IPS-NIHi7 (cell line): ENCODE results near the gene PLAGL2.
"Not testable (repeated sequence)": the region's sequence is repeated elsewhere in the genome, so short reads cannot be mapped to it uniquely, and the experiment has no call there.

ENCODE experiments used
- DNase-seq: peaks from one replicate; pipeline ENCODE4 v3.0.0; 2012; ENCODE audit warnings: mixed read lengths; ENCODE audit errors: extremely low spot score

The PLAGL2 gene

DNA sequence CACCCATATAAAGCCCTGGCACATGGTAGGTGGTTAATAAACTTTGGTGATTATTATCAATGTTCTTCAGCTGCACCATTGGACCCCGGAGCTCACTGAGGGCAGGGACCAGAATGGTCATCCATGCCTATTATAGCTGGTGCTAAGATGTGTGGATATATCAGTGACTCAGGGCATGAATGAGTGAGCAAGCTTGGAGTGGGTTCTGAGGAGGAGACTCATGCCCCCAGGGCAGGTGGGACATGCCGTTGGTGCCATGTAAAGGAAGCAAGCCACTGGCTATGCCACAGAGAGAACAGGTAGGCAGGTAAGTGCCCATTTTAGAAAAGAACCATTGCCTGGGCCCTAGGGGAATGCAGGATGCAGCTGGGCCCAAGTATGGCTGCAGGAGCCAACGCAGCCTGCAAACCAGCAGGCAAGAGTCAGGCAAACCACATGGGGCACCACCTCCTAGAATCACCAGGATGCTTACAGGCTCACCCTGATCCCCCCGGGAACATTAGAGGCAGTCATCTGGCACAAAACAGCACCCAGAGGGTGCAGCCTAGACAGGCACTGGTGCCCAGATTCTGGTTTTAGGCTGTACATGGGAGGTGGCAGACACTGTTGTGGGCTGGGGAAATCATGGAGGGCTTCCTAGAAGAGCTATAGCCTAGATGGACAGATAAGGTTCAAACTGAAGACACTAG is 23.5 kb downstream of the PLAGL2 start:
- DNase-seq = no peak

DNA sequence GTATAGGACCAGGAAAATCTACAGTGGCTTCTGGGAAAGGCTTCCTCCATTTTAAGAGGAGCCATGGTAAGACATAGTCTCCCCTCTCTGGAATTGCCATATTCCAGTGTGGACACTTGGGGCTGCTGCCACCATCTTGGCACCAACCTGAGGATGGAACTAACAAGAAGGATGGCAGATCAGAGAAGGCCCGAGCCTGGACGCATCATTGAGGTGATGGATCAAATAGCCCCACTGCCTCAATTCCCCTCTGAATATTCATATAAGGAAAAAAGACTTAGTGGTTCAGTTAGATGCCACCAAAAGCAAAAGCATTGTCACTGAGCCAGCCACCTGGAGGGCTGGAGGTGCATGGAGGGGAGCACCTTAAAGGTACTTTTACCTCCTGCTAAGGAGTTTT is 25.9 kb downstream of the PLAGL2 start:
- no peak for DNase-seq

DNA sequence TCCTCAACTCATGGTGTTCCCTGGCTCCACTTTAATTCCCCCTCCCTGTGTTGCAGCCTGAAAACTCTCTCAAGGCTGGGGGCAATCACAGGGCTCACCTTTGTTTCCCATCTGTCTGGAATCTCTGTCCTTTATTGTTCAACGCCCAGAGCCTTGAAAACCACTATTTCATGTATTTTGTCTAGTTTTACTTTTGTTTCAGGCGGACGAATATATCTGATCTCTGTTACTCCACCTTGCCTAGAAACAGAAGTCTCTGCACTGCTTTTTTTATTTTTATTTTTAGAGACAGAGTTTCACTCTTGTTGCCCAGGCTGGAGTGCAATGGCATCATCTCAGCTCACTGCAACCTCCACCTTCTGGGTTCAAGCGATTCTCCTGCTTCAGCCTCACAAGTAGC is 27.6 kb downstream of the PLAGL2 start:
- no peak for DNase-seq

DNA sequence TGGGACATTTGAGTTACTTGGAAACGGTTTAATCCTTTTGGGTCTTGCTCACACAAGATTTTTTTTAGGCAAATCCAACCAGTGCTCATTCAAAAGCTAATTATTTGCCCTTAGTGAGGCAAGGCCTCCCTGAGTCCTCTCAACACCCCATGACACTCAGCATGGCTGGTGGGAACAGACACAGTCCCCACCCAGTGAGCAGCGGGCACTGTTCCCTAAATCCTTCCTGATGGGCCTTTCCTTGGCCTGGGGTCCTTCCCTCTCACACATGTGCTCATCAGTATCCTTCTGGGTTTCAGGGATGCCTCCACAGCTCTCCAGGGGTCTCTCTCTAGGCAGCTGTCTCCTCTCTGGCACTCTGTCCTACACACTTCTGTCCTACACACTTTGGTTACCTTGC is 28.0 kb downstream of the PLAGL2 start:
- no peak for DNase-seq

DNA sequence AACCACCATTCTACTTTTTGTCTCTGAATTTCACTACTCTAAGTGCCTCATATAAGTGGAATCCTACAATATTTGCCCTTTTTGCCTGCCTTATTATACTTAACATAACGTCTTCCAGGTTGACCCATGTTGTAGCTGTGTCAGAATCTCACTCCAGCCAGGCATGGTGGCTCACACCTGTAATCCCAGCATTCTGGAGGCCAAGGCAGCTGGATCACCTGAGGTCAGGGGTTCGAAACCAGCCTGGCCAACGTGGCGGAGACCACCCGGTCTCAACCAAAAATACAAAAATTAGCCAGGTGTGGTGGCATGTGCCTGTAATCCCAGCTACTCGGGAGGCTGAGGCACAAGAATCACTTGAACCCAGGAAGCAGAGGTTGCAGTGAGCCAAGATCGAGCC is 29.8 kb downstream of the PLAGL2 start:
- DNase-seq = not testable (repeated sequence)

DNA sequence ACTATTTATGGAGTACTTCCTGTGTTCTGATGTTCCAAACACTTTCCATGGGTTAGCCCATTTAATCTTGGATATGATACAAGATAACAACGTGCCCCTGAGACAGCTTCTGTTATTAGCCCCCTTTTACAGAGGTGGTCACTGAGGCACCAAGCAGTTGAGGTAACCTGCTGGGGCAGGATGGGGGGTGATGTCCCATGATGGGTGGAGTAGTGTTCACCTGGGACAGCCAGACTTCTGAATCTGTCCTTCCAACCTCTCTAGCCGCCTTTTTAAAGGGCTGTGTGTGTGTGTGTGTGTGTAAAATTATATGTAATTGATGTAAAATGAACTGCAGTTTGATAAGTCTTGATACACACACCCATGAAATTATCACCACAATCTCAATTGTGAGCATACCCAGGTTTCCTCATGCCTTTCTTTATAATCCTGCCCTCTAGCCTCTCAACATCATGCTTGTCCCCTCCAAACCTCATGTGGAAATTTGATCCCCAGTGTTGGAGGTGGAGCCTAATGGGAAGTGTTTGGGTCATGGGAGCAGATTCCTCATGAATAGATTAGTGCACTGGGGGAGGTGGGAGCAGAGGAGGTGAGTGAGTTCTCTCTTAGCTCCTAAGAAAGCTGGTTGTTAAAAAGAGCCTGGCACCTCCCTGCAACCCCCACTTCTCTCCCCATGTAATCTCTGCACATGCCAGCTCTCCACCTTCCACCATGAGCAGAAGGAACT is 39.2 kb downstream of the PLAGL2 start:
- DNase-seq = peak; percentile 42

DNA sequence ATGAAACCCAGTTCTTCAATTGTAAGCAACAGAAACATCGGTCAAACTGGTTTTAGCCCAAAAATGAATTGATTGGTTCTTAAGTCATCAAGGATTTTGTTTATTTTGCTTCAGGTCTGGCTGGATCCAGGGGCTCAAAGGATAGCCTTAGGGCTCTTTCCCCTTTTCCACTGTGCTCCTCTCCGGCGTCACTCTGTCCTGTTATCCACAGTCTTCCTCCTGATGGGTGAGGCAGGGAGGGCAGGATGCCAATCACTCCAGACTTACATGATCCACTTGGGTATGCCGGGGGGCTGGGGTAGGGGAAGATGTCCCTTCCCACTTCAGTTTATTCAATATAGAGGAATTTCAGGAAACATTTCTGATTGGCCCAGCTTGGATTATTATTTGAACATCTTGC is 40.0 kb downstream of the PLAGL2 start:
- no peak for DNase-seq

DNA sequence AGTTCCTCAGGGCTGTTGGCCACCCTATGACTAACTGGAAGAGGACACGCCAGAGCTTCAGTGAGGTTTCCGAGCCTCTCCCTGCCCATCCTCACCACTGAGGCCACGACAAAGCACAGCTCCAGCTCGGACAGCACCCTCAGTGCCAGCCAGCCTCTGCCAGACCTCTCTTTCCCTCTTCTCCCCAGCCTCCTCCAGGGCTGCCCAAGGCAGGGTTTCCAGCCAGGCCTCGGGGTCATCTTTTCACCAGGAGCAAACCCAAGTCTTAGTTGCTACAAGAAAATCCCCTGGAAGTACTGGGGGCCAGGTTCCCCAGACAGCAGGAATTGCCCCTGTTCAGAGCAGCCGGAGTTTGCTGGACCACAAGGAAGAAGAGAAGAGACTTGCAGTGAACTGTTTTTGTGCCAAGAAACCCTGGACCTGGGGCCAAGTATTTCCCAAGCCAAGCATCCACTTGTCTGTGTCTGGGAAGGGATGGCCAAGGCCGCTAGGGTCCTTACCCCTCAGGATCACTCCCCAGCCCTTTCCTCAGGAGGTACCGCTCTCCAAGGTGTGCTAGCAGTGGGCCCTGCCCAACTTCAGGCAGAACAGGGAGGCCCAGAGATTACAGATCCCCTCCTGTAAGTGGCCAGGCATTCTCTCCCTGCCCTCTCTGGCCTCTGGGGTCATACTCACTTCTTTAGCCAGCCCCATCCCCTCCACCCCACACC is 41.6 kb downstream of the PLAGL2 start:
- DNase-seq = no peak

DNA sequence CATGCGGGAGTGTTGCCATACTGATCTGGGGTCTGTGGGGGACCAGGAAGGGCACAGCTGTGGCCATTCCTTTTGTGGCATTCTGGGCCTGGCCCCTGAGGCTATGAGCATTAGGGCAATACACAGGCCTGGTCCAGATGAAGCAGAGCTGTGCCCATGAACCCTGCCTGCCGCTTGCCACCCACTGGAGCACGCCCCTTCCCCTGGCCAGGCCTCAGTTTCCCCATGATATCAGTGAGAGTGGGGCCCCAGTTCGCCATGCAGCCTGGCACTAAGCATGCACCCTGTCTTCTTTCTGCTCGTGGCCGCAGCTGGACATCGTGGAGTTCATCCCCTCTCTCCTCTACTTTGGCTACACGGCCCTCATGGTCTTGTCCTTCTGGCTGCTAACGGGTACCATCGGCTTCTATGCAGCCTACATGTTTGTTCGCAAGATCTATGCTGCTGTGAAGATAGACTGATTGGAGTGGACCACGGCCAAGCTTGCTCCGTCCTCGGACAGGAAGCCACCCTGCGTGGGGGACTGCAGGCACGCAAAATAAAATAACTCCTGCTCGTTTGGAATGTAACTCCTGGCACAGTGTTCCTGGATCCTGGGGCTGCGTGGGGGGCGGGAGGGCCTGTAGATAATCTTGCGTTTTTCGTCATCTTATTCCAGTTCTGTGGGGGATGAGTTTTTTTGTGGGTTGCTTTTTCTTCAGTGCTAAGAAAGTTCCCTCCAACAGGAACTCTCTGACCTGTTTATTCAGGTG is 42.4 kb downstream of the PLAGL2 start:
- no peak for DNase-seq

DNA sequence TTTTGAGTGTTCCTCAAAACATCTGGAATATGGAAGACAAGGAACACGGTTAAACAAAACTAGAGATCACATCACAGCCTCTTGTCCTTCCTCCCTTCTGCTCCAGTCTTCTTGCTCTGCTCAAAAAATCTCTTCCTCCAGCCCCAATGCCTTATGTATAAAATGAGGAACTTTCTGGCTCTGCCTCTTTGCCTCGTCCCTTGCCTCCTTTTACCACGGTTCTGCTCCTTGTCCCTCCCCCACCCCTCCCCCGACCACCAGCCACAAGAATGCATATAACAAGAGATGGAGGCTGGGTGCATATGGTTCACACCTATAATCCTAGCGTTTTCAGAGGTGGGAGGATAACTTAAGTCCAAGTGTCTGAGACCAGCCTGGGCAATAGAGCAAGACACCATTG is 43.6 kb downstream of the PLAGL2 start:
- no peak for DNase-seq

DNA sequence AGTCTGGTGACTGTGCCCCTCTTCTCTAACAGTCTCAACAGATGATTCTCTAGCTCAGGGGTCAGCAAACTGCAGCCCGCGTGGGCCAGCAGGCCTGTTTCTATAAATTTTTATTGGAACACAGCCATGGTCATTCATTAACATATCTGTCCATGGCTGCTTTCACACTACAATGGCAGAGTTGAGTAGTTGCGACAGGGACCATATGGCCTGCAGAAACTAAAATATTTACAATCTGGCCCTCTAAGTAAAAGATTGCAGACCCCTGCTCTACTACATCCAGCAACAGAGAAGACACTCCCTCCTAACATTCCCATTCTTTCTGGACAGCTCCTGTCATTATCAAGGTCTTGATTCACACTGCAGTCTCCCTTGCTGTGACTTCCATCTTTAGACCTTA is 45.2 kb downstream of the PLAGL2 start:
- no peak for DNase-seq

DNA sequence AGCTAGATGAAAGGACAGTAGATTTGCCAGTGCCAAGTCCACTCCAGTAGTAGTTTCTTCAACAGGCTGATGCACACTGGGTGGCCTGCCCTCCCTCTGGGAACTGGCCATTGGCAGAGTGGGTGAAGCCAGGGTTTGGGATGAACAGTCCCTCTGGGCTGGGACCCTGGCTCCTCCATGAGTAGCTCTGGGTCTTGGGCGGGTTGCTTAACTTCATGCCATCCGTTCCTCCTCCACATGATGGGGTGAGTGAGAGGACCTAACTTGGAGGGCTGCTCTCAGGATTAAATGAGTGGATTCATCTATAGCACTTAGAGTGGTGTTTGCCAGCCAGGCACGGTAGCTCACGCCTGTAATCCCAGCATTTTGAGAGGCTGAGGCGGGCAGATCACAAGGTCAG is 47.2 kb downstream of the PLAGL2 start:
- no peak for DNase-seq

DNA sequence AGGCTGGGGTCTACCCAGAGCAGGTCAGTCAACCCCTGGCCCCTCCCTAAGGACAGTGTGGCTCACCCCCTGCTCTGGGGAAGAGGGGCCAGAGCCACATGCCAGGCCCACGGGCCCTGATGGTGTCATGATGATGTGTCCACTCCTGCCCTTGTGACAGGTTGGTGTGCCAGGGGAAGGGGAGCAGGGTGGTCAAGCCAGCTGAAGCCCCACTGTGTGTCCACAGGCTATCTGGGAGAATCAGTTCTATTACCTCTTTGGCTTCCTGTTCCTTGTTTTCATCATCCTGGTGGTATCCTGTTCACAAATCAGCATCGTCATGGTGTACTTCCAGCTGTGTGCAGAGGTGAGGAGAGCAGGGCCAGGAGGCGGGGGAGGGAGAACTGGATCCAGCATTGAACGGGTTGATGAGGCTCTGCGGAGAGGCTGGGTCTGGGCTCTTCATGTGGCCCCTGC is 47.7 kb downstream of the PLAGL2 start:
- DNase-seq = no peak

DNA sequence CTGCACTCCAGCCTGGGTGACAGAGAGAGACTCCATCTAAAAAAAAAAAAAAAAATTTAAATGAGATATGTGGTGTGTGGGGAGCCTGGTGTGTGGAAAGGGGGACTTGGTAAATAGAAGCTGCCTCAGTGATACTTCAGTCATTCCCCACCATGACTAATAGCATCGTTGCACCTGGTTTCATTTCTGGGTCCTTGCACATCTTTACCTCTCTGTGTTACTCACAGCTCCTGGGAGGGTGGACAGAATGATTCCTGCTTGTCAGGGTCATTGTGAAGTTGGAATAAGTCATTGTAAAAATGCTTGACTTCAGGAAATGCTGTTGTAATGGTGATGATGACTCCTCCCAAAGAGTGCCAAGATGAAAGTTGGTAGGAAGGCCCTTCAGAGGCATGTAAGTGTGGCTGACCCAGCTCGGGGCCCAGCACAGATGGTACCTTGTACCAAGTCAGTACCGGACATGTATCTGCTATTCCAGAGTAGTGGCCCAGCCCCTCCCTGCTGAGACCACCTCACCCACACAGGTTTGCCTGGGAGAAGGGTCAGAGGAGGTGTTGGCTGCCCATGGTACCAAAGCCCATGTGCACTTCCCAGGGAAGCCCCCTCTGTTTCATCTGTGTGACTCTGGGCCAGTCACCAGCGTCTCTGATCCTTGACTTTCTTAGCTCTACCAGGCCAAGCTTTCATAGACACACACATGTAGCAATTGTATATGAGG is 48.4 kb downstream of the PLAGL2 start:
- DNase-seq = no peak

DNA sequence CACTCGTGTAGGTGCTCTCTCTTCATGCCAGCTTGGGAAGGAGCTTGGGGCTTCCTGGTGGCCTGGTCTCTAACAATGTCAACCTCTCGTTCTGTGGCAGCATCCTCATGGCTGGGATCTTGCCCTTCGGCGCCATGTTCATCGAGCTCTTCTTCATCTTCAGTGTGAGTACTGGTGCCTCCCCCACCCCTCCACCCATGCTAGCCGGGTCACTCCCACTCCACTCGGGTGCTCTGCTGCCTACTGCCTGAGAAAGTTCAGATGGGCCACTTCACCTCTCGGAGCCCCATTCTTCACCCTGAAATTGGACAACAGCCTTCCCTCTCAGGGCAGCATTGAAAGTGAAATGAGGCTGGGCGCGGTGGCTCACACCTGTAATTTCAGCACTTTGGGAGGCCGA is 49.2 kb downstream of the PLAGL2 start:
- DNase-seq = no peak

DNA sequence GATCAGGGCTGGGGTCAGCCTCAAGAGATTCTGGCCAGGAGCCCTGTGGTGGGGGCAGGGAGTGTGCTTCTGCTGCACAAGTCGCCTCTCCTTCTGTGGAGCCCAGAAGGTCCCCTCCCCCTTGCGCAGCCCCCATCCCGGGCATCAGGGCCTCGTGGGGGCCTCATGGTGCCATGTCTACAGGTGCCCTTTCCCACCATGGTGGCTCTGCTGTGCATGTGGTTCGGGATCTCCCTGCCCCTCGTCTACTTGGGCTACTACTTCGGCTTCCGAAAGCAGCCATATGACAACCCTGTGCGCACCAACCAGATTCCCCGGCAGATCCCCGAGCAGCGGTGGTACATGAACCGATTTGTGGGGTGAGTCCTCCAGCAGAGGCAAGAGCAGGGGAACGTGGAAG is 49.9 kb downstream of the PLAGL2 start:
- DNase-seq = no peak

DNA sequence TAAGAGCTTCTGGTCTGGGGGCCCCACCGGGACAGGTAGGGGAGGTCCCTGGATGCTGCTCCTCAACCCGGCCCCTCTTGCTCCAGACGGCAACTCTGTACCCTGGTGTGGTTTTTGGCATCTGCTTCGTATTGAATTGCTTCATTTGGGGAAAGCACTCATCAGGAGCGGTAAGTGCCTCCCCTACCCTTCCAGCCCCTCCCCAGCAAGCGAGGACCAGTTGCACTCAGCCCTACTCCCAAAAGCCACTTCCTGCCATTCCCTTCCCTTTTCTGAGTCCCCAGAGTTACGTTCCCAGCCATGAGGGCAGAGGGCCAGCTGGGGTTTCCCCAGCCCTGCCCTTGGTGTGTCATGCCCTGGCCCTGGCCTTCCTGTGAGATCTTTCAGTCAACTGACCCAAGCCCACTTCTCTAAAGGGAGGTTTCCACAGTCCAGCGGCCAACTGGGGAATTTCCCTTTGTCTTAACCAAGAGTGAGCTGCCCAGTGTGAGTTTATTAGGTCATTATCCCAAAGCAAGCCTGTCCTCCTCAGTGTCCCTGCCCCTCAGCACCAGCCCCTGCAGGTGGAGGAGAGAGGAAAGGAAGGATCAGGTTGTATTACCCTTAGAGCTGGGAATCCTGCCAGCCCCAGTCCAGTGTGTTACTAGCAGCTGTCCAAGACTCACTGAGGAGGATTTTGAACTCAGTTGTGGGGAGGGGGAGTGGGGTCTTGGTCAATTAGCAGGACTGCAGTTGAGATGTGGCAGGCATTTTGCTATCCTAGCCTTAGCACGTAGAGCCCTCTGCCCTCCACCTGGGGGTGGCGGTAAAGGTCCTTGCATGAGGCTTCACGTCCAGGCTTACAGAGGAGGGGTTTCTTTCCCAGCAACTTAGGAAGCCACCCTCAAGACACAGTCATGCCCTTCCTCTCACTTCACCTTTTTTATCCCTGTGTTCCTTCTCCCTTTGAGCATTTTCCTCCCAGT is 52.2 kb downstream of the PLAGL2 start:
- peak; percentile 71 for DNase-seq

DNA sequence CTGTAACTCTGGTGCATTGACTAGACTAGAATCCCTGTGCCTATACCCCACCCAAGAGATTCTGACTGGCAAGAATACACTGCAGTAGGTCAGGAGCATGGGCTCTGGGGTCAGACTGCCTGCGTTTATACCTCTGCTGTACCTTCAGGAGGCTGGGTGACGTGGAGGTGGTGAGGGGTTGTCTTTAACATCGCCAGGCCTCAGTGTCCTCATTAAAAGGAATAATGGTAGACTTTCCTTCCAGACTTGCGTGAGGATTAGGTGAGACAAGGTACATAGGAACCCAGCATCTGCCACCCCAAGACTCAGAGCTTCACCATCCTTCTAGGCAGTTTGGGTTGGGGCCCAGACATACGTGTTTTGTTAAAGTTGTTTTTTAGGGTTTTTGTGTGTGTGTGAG is 53.8 kb downstream of the PLAGL2 start:
- DNase-seq = no peak

DNA sequence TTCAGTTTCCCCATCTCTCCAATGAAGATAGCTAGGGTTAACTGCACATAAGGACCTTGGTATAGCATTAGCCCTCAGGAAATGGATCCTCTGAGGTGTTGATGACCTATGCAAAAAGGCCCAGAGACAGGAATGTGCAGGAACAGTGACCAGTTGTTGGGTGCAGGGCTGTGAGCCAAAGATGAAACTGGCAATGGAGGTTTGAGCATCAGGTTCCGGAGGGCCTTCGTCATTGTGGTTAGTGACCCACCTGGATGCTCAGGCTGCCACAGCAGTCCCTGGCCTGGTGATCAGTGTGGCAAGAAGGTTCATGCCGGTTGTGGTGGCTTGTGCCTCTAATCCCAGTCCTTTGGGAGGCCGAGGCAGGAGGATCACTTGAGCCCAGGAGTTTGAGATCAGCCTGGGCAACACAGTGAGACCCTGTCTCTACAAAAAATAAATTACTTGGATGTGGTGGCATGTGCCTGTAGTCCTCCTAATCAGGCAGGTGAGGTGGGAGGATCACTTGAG is 54.3 kb downstream of the PLAGL2 start:
- no peak for DNase-seq
